Colonic mucosa (tissue), 4 donors: ENCODE data around the gene BAIAP3. TPM values are rescaled to one million over a fixed set of nuclear protein-coding genes. Genes with fewer than 3 reads are reported as not detected.
"Not testable (repeated sequence)": the region's sequence is repeated elsewhere in the genome, so short reads cannot be mapped to it uniquely, and the experiment has no call there.

Experiments used
- DNase-seq: peaks from one replicate; pipeline ENCODE4 v3.0.0-alpha.2; 2020
- H3K27ac ChIP-seq: fragments of 200-600 bp; one replicate; pipeline ENCODE4 v1.8.0; 2021
- H3K27me3 ChIP-seq: fragments of 200-600 bp; one replicate; pipeline ENCODE4 v1.8.0; 2021
- H3K36me3 ChIP-seq: fragments of 200-600 bp; one replicate; pipeline ENCODE4 v1.8.0; 2021
- H3K4me1 ChIP-seq: fragments of 200-600 bp; one replicate; pipeline ENCODE4 v1.8.0; 2021; ENCODE audit warnings: mild to moderate bottlenecking
- H3K4me3 ChIP-seq: fragments of 200-600 bp; one replicate; pipeline ENCODE4 v1.8.0; 2021
- H3K9ac ChIP-seq, 2 donors: one replicate each; pipeline ENCODE4 v1.7.0; 2013; ENCODE audit warnings: control low read depth in 2 of 2, low read depth in 2 of 2, low read length in 2 of 2
- H3K9me3 ChIP-seq: fragments of 200-600 bp; one replicate; pipeline ENCODE4 v1.8.0; 2021
- intact Hi-C: fragments of 100-400 bp; cut with DNase I; formaldehyde crosslinking; loops from one replicate; pipeline ENCODE4 v1.14.1; 2022
- total RNA-seq, 2 donors: library from RNA; stranded (reverse); fragmentation: NEBNext Ultra II Directional in 1 of 2; extraction: Animal tissue kit (Norgen Biotek cat#: 25700) in 1 of 2; gene quantifications; one replicate each; pipeline ENCODE4 v1.2.1, GENCODE V29; 2021
- TF ChIP-seq, protein P1 (sequence below): fragments of 200-600 bp; IDR thresholded peaks from one replicate; pipeline ENCODE4 v1.8.0; 2022; ENCODE audit warnings: antibody characterized with exemption, mild to moderate bottlenecking
- donor health status: healthy.
- donor health status: DM: no; HTN: no; CAD: no.
- donor health status: DM: no; HTN: no; CAD: no.

The BAIAP3 gene
- total RNA-seq, 2 donors from 2014 or later: 5.5 to 9.8 TPM

DNA sequence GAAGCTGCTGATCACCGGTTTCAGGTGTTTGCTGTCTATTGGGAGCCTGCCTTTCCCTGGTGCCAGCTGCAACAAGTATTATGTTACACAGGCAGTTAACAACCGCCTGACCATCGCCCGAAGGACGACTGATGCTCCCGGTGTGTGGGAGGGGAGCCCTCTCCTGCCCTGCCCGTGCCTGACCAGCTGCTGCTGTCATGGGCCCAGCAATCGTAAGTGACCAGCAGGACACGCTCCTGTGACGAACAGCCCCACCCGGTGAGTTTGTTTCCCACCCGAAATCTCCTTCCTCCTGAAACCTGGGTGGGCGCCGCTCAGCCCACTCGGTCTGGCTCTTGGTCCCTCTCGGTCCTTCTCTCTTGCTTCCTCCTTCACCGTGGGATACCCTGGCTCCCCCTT, 41.9 kb upstream of the BAIAP3 start:
- Histone ChIP-seq H3K9ac (no peak overlapping the region), H3K27ac (no peak overlapping the region), H3K9me3 (no peaks in the 10 kb centered on the region), H3K27me3 (peaks cover 21% of the 10 kb centered on the region), H3K36me3 (no peaks in the 10 kb centered on the region), H3K4me3 (no peak overlapping the region), H3K4me1 (peaks cover 3% of the 10 kb centered on the region)
- TF ChIP-seq, protein P1, sequence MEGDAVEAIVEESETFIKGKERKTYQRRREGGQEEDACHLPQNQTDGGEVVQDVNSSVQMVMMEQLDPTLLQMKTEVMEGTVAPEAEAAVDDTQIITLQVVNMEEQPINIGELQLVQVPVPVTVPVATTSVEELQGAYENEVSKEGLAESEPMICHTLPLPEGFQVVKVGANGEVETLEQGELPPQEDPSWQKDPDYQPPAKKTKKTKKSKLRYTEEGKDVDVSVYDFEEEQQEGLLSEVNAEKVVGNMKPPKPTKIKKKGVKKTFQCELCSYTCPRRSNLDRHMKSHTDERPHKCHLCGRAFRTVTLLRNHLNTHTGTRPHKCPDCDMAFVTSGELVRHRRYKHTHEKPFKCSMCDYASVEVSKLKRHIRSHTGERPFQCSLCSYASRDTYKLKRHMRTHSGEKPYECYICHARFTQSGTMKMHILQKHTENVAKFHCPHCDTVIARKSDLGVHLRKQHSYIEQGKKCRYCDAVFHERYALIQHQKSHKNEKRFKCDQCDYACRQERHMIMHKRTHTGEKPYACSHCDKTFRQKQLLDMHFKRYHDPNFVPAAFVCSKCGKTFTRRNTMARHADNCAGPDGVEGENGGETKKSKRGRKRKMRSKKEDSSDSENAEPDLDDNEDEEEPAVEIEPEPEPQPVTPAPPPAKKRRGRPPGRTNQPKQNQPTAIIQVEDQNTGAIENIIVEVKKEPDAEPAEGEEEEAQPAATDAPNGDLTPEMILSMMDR: no peak
- no peak for DNase-seq
- intact Hi-C loops: no loop called here

DNA sequence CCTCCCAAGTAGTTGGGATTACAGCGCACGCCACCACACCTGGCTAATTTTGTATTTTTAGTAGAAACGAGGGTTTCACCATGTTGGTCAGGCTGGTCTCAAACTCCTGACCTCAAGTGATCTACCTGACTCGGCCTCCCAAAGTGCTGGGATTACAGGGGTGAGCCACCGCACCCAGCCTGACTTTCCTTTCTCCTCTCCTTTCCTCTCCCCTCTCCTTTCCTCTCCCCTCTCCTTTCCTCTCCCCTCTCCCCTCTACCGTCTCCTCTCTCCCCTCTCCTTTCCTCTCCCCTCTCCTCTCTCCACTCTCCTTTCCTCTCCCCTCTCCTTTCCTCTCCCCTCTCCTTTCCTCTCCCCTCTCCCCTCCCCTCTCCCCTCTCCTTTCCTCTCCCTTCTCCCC, 41.2 kb upstream of the BAIAP3 start:
- peaks cover 21% of the 10 kb centered on the region for H3K27me3 ChIP-seq
- DNase-seq, H3K27ac ChIP-seq, H3K9ac ChIP-seq, H3K9me3 ChIP-seq, H3K36me3 ChIP-seq, H3K4me1 ChIP-seq, intact Hi-C loops, H3K4me3 ChIP-seq: not testable (repeated sequence)

- intact Hi-C loops, H3K9me3 ChIP-seq, DNase-seq, H3K4me3 ChIP-seq, H3K4me1 ChIP-seq, H3K27ac ChIP-seq, H3K36me3 ChIP-seq, H3K9ac ChIP-seq: not testable (repeated sequence)
- H3K27me3 ChIP-seq: peaks cover 18% of the 10 kb centered on the region
Measured at GRCh38 chr16:1292808-1293207, 40.6 kb upstream of the BAIAP3 start.

DNA sequence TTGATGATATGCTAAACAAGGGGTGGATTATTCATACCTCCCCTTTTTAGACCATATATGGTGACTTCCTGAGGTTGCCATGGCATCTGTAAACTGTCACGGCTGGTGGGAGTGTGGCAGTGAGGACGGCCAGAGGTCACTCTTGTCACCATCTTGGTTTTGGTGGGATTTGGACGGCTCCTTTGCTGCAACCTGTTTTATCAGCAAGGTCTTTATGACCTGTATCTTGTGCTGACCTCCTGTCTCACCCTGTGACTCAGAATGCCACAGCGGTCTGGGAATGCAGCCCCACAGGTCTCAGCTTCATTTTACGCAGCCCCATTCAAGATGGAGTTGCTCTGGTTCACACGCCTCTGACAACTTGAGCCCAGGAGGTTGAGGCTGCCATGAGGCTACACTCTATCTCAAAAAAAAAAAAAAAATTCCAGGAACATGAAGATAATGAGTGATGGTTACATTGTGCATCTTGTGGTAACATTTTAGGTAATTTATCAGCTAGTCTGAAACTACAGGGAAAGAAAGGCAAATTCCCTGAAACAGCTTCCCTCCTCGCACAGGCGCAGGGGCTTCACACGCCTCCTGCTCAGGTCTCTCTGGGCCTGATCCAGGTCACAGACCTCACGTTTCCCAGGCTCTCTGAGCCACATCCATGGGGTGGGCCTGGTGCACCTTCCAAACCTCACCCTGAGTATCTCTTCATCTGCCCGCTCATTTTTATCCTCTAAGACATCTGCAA, 39.4 kb upstream of the BAIAP3 start:
- Histone ChIP-seq H3K4me1 (peaks cover 3% of the 10 kb centered on the region), H3K27me3 (peaks cover 7% of the 10 kb centered on the region), H3K36me3 (no peaks in the 10 kb centered on the region), H3K4me3 (no peak overlapping the region), H3K27ac (no peak overlapping the region), H3K9me3 (no peaks in the 10 kb centered on the region), H3K9ac (no peak overlapping the region)
- no peak for DNase-seq
- intact Hi-C loops: no loop called here
- TF ChIP-seq, protein P1: no peak

GRCh38 chr16:1295465-1295864, 38.0 kb upstream of the BAIAP3 start:
- DNase-seq: no peak
- Histone ChIP-seq H3K4me3 (no peak overlapping the region), H3K27me3 (peaks cover 14% of the 10 kb centered on the region), H3K36me3 (no peaks in the 10 kb centered on the region), H3K9me3 (no peaks in the 10 kb centered on the region), H3K9ac (no peak overlapping the region), H3K4me1 (peaks cover 3% of the 10 kb centered on the region), H3K27ac (no peak overlapping the region)
- TF ChIP-seq, protein P1: no peak
- intact Hi-C loops: no loop called here

DNA sequence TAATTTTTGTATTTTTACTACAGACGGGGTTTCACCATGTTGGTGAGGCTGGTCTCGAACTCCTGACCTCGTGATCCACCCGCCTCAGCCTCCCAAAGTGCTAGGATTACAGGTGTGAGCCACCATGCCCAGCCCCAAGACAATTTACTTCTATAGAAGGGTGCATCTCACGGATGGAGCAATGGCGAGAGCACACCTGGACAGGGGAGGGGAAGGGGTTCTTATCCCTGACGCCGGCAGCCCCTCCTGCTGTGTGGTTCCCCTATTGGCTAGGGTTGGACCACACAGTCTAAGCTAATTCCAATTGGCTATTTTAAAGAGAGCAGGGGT, 36.8 kb upstream of the BAIAP3 start:
- H3K4me3 ChIP-seq, DNase-seq, intact Hi-C loops, H3K4me1 ChIP-seq, H3K36me3 ChIP-seq, H3K9ac ChIP-seq, H3K9me3 ChIP-seq: not testable (repeated sequence)
- peak overlapping the region; percentile 44 for H3K27ac ChIP-seq
- peaks cover 17% of the 10 kb centered on the region for H3K27me3 ChIP-seq

DNA sequence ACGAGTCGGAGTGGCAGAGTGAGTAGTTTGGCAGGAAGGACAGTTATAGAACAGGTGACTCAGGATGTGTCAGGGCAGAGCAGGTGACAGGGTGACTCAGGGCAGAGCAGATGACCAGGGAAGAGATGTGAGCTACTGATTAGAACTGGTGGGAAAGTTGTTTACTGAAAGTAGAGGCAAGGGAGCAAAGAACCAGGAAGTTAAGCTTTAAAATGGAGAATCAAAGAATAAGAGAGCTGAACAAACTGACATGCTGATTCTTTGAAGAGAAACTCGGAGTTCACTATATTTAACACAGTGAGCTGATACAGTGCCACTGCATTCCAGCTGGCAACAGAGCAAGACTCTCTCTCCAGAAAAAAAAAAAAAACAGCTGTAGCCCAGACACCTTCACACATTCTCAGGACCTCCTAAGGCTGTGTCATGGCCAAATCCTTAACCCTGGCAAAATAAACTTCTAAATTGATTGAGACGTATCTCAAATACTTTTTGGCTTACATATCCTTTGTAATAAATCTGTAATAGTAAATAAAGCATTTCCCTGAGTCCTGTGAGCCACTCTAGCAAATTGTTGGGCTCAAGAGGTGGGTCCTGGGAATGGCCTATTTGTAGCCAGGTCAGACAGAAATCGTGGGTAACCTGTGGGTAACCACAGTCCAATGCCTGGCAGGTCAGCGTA, 36.3 kb upstream of the BAIAP3 start:
- DNase-seq: peak; percentile 45
- TF ChIP-seq, protein P1: no peak
- intact Hi-C loops: no loop called here
- Histone ChIP-seq H3K27ac (peak overlapping the region; percentile 44), H3K36me3 (no peaks in the 10 kb centered on the region), H3K4me1 (peaks cover 5% of the 10 kb centered on the region), H3K27me3 (peaks cover 17% of the 10 kb centered on the region), H3K4me3 (no peak overlapping the region), H3K9ac (no peak overlapping the region), H3K9me3 (no peaks in the 10 kb centered on the region)
